Endodermal cell (in vitro differentiated cells): Measurements from ENCODE around the gene WDR20. TPM values are rescaled to one million over a fixed set of nuclear protein-coding genes. Genes with fewer than 3 reads are reported as not detected.

Experiments
- DNase-seq: peaks from one replicate; pipeline ENCODE4 v3.0.0-alpha.2; 2017
- H3K27ac ChIP-seq: 2 replicates; pipeline ENCODE4 v1.5.1; 2013; ENCODE audit warnings: mild to moderate bottlenecking, low read depth, low read length, moderate library complexity
- H3K27me3 ChIP-seq: 2 replicates; pipeline ENCODE4 v1.6.1; 2013; ENCODE audit warnings: mild to moderate bottlenecking, low read length, moderate library complexity; ENCODE audit not compliant: insufficient read depth, control insufficient read depth, poor library complexity, severe bottlenecking
- H3K36me3 ChIP-seq: 2 replicates; pipeline ENCODE4 v1.7.0; 2013; ENCODE audit warnings: mild to moderate bottlenecking, low read length, moderate library complexity; ENCODE audit not compliant: control insufficient read depth, insufficient read depth
- H3K4me1 ChIP-seq: one replicate; pipeline ENCODE4 v1.7.0; 2013; ENCODE audit warnings: low read length; ENCODE audit not compliant: control insufficient read depth, insufficient read depth
- H3K4me3 ChIP-seq: 2 replicates; pipeline ENCODE4 v1.5.1; 2013; ENCODE audit warnings: mild to moderate bottlenecking, low read length, moderate library complexity
- H3K9ac ChIP-seq: 2 replicates; pipeline ENCODE4 v1.6.1; 2013; ENCODE audit warnings: mild to moderate bottlenecking, low read length, moderate library complexity; ENCODE audit not compliant: poor library complexity, severe bottlenecking; ENCODE audit errors: extremely low read depth
- H3K9me3 ChIP-seq: 2 replicates; pipeline ENCODE4 v1.6.1; 2013; ENCODE audit warnings: mild to moderate bottlenecking, low read length, moderate library complexity; ENCODE audit not compliant: control insufficient read depth
- H3K27ac Mint-ChIP-seq: 2 replicates; pipeline ENCODE4 v1.8.0; 2020; ENCODE audit warnings: mixed read lengths
- H3K27me3 Mint-ChIP-seq: 2 replicates; pipeline ENCODE4 v1.8.0; 2021; ENCODE audit warnings: mild to moderate bottlenecking, mixed read lengths; ENCODE audit not compliant: insufficient read depth
- H3K36me3 Mint-ChIP-seq: 2 replicates; pipeline ENCODE4 v1.8.0; 2020; ENCODE audit warnings: low read depth, mixed read lengths
- H3K4me1 Mint-ChIP-seq: 2 replicates; pipeline ENCODE4 v1.8.0; 2020; ENCODE audit warnings: mixed read lengths
- H3K4me3 Mint-ChIP-seq: 2 replicates; pipeline ENCODE4 v1.8.0; 2020; ENCODE audit warnings: mild to moderate bottlenecking, moderate library complexity, mixed read lengths
- H3K9me3 Mint-ChIP-seq: 2 replicates; pipeline ENCODE4 v1.8.0; 2020; ENCODE audit warnings: mild to moderate bottlenecking, mixed read lengths
- WGBS, 2 experiments: methylation state at CpG; one replicate each; pipeline versions ENCODE4 v1.1.5 to v1.1.7; 2013; ENCODE audit warnings: missing lambda C conversion rate in 2 of 2, mixed read lengths in 1 of 2; ENCODE audit not compliant: insufficient coverage in 1 of 2, insufficient read length in 1 of 2; 5-methylcytosine and 5-hydroxymethylcytosine counted together
- total RNA-seq, 2 donors: library from RNA; stranded (reverse); fragmentation: NEBNext Ultra II Directional in 1 of 2; extraction: Animal tissue kit (Norgen Biotek cat#: 25700) in 1 of 2; gene quantifications; 2 replicates in 1 of 2; 3 replicates in 1 of 2; pipeline ENCODE4 v1.2.1, GENCODE V29; 2021
- TF ChIP-seq, protein P1 (sequence below): fragments of 200-600 bp; sonication (generic); conservative IDR thresholded peaks from 2 replicates; pipeline ENCODE4 v1.5.0; 2021; ENCODE audit warnings: antibody characterized with exemption, mild to moderate bottlenecking

The WDR20 gene
- total RNA-seq, 2 donors from 2014 or later: 33.8 to 37.6 TPM

DNA sequence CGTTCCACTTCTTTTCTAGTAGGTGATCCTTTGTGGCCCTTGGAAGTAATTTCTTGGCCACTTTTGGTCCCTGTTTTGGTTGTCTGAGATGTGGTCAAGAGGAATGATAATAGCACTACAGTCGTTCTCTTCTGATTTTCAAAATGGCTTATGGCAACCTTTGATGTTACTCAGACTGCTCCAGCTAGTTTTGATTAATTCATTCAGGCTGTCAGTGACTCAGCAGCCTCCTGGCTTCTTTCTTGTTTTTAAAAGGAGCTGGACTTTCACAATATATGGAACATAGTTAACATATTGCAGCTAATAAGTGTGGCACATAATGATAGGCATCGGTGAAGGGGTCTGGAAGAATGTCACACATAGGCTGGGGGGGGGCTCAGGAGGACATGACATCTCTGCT, 47.3 kb downstream of the WDR20 start:
- peak overlapping the region; percentile 88 for H3K27ac Mint-ChIP-seq
- Histone ChIP-seq H3K27me3 (no peaks in the 10 kb centered on the region), H3K4me1 (peaks cover 4% of the 10 kb centered on the region), H3K9ac (no peak overlapping the region), H3K9me3 (no peaks in the 10 kb centered on the region), H3K36me3 (no peaks in the 10 kb centered on the region), H3K4me3 (no peak overlapping the region), H3K27ac (peak overlapping the region; percentile 72)
- H3K27me3 Mint-ChIP-seq: no peaks in the 10 kb centered on the region
- H3K4me3 Mint-ChIP-seq: no peak overlapping the region
- no peaks in the 10 kb centered on the region for H3K9me3 Mint-ChIP-seq
- 83 to 94% methylated on average over 2 to 3 of the region's 3 CpGs for WGBS, 2 experiments
- DNase-seq: no peak
- H3K4me1 Mint-ChIP-seq: peaks cover 33% of the 10 kb centered on the region
- TF ChIP-seq, protein P1, sequence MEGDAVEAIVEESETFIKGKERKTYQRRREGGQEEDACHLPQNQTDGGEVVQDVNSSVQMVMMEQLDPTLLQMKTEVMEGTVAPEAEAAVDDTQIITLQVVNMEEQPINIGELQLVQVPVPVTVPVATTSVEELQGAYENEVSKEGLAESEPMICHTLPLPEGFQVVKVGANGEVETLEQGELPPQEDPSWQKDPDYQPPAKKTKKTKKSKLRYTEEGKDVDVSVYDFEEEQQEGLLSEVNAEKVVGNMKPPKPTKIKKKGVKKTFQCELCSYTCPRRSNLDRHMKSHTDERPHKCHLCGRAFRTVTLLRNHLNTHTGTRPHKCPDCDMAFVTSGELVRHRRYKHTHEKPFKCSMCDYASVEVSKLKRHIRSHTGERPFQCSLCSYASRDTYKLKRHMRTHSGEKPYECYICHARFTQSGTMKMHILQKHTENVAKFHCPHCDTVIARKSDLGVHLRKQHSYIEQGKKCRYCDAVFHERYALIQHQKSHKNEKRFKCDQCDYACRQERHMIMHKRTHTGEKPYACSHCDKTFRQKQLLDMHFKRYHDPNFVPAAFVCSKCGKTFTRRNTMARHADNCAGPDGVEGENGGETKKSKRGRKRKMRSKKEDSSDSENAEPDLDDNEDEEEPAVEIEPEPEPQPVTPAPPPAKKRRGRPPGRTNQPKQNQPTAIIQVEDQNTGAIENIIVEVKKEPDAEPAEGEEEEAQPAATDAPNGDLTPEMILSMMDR: no peak
- peaks cover 2% of the 10 kb centered on the region for H3K36me3 Mint-ChIP-seq

DNA sequence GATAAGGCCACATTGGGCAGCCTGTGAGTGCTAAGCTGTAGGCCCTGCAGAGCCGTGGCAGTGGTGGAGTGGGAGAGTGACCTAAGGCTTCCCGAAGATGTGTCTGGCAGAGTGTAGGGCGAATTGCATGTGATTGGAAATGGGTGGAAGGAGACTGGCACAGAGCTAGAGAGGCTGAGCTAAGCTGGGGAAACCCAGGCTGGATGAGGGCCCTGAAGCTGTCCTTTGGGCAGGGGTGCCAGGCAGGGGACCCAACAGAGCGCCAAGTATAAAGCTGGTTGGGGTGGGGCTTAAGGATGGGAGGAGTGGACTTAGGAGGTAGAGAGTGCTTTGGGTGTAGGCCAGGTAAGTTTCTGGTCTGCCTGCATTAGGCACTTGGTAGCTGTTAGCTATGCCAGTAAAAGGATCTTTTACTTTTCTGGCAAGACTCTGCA, 47.9 kb downstream of the WDR20 start:
- peak; percentile 51 for DNase-seq
- Histone ChIP-seq H3K27me3 (no peaks in the 10 kb centered on the region), H3K36me3 (no peaks in the 10 kb centered on the region), H3K27ac (peak overlapping the region; percentile 72), H3K9ac (no peak overlapping the region), H3K9me3 (no peaks in the 10 kb centered on the region), H3K4me1 (peaks cover 4% of the 10 kb centered on the region), H3K4me3 (no peak overlapping the region)
- no peaks in the 10 kb centered on the region for H3K9me3 Mint-ChIP-seq
- TF ChIP-seq, protein P1: no peak
- H3K27ac Mint-ChIP-seq: peak overlapping the region; percentile 88
- H3K4me1 Mint-ChIP-seq: peaks cover 33% of the 10 kb centered on the region
- H3K4me3 Mint-ChIP-seq: no peak overlapping the region
- no peaks in the 10 kb centered on the region for H3K27me3 Mint-ChIP-seq
- 92 to 100% methylated on average over 1 to 4 of the region's 4 CpGs for WGBS, 2 experiments
- peaks cover 2% of the 10 kb centered on the region for H3K36me3 Mint-ChIP-seq

DNA sequence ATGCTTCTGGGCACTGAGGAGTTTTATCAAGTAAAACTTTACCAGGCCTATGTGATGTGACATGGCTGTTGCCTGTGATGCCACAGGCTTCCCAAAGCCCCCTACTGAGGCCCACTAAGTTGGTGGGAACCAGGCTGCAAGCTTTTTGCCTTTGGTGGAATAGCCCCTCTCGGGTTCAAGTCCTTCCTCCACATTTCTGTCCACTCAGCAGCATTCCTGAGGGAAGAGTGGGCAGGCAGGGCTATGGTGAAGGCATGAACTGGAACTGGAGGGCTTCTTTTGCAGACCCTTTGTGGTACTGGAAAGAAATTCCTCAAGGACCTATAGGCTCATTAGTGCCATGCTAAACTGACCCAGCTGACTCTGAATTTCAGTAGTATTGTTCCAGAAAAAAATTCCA, 48.5 kb downstream of the WDR20 start:
- peaks cover 2% of the 10 kb centered on the region for H3K36me3 Mint-ChIP-seq
- no peaks in the 10 kb centered on the region for H3K9me3 Mint-ChIP-seq
- no peak for DNase-seq
- H3K4me1 Mint-ChIP-seq: peaks cover 31% of the 10 kb centered on the region
- Histone ChIP-seq H3K36me3 (no peaks in the 10 kb centered on the region), H3K9ac (no peak overlapping the region), H3K4me3 (no peak overlapping the region), H3K9me3 (no peaks in the 10 kb centered on the region), H3K27me3 (no peaks in the 10 kb centered on the region), H3K27ac (no peak overlapping the region), H3K4me1 (peaks cover 4% of the 10 kb centered on the region)
- TF ChIP-seq, protein P1: no peak
- no peak overlapping the region for H3K27ac Mint-ChIP-seq
- whole genome bisulfite sequencing, 2 experiments: 92% methylated on average over 1 of the region's 1 CpG; no CpG with 5 or more reads in 1 of the 2 experiments
- no peaks in the 10 kb centered on the region for H3K27me3 Mint-ChIP-seq
- H3K4me3 Mint-ChIP-seq: no peak overlapping the region
